ENCODE data around the gene ROPN1B.

Gene ROPN1B

GRCh38 chr3:126009181-126009580 is 40.2 kb downstream of the ROPN1B start:
- Histone ChIP-seq H3K4me1 (ENCODE audit: control insufficient read depth, insufficient read depth, low read length) (no peaks in the 10 kb centered on the region), H3K9me3 (ENCODE audit: control insufficient read depth in 2 of 2, low read length in 2 of 2) (no peaks in the 10 kb centered on the region), H3K27ac (ENCODE audit: low read length) (no peak overlapping the region), H3K9ac (ENCODE audit: low read length in 2 of 2) (no peak overlapping the region), H3K4me3 (ENCODE audit: low read length in 2 of 2) (no peak overlapping the region), H3K36me3 (ENCODE audit: control insufficient read depth in 2 of 2, insufficient read depth in 2 of 2, low read length in 2 of 2) (peaks cover 39 to 44% of the 10 kb centered on the region in 2 donors), H3K27me3 (ENCODE audit: control insufficient read depth in 1 of 2, insufficient read depth in 2 of 2, low read length in 2 of 2) (no peaks in the 10 kb centered on the region)

DNA sequence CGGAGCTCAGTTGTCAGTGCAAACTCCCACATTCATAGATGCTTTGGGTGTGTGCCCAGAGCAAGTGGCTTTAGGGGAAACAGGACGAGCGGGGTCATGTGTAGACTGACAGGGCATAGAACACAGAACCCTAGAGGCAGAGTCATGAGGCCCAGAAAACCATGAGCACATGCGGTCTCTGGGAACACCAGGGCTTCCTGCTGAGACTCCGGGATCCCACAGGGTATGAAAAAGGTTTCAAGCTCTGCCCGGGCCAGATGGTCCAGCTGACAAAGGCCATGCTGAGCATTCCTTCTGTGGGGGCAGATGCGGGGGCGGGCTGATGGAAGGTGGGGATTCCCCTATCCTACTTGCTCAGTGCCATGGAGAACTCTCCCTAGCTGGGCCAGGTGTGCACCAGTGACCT is 44.8 kb downstream of the ROPN1B start:
- H3K27me3 ChIP-seq (ENCODE audit: control insufficient read depth in 1 of 2, insufficient read depth in 2 of 2, low read length in 2 of 2): no peaks in the 10 kb centered on the region
- peaks cover 19 to 35% of the 10 kb centered on the region in 2 donors for H3K36me3 ChIP-seq (ENCODE audit: control insufficient read depth in 2 of 2, insufficient read depth in 2 of 2, low read length in 2 of 2)
- no peaks in the 10 kb centered on the region for H3K9me3 ChIP-seq (ENCODE audit: control insufficient read depth in 2 of 2, low read length in 2 of 2)
- no peak overlapping the region for H3K27ac ChIP-seq (ENCODE audit: low read length)
- H3K4me1 ChIP-seq (ENCODE audit: control insufficient read depth, insufficient read depth, low read length): peaks cover 2% of the 10 kb centered on the region
- H3K9ac ChIP-seq (ENCODE audit: low read length in 2 of 2): no peak overlapping the region
- H3K4me3 ChIP-seq (ENCODE audit: low read length in 2 of 2): no peak overlapping the region

- peaks cover 18 to 35% of the 10 kb centered on the region in 2 donors for H3K36me3 ChIP-seq (ENCODE audit: control insufficient read depth in 2 of 2, insufficient read depth in 2 of 2, low read length in 2 of 2)
- H3K4me3 ChIP-seq (ENCODE audit: low read length in 2 of 2): no peak overlapping the region
- peaks cover 2% of the 10 kb centered on the region for H3K4me1 ChIP-seq (ENCODE audit: control insufficient read depth, insufficient read depth, low read length)
- H3K27me3 ChIP-seq (ENCODE audit: control insufficient read depth in 1 of 2, insufficient read depth in 2 of 2, low read length in 2 of 2): no peaks in the 10 kb centered on the region
- H3K27ac ChIP-seq (ENCODE audit: low read length): no peak overlapping the region
- H3K9me3 ChIP-seq (ENCODE audit: control insufficient read depth in 2 of 2, low read length in 2 of 2): no peaks in the 10 kb centered on the region
- H3K9ac ChIP-seq (ENCODE audit: low read length in 2 of 2): no peak overlapping the region
These were observed 45.3 kb downstream of the ROPN1B start for GRCh38 chr3:126014252-126014651.

DNA sequence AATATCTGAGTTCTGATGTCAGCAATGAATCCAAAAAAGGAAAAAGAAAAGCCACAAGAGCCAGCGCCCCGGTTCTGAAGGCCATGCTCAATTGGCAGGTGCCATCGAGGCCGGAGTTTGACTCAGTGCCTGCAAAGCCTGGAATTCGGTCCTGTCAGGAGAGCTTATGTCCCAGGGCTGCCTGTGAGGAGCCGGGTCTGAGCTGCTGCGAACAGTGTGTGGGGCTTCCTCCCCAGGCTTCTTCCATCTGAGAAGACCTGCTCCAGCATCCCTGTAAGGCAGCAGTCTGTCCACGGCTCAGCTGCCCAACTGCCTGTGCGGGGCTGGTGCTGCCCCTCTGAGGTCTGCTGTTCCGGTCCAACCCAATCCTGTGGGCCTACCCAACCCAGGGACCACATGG is 46.1 kb downstream of the ROPN1B start:
- H3K27ac ChIP-seq (ENCODE audit: low read length): no peak overlapping the region
- peaks cover 2% of the 10 kb centered on the region for H3K4me1 ChIP-seq (ENCODE audit: control insufficient read depth, insufficient read depth, low read length)
- peaks cover 16 to 35% of the 10 kb centered on the region in 2 donors for H3K36me3 ChIP-seq (ENCODE audit: control insufficient read depth in 2 of 2, insufficient read depth in 2 of 2, low read length in 2 of 2)
- H3K9ac ChIP-seq (ENCODE audit: low read length in 2 of 2): no peak overlapping the region
- H3K9me3 ChIP-seq (ENCODE audit: control insufficient read depth in 2 of 2, low read length in 2 of 2): no peaks in the 10 kb centered on the region
- H3K4me3 ChIP-seq (ENCODE audit: low read length in 2 of 2): no peak overlapping the region
- no peaks in the 10 kb centered on the region for H3K27me3 ChIP-seq (ENCODE audit: control insufficient read depth in 1 of 2, insufficient read depth in 2 of 2, low read length in 2 of 2)

- H3K27me3 ChIP-seq (ENCODE audit: control insufficient read depth in 1 of 2, insufficient read depth in 2 of 2, low read length in 2 of 2): no peaks in the 10 kb centered on the region
- peaks cover 2% of the 10 kb centered on the region for H3K4me1 ChIP-seq (ENCODE audit: control insufficient read depth, insufficient read depth, low read length)
- H3K36me3 ChIP-seq (ENCODE audit: control insufficient read depth in 2 of 2, insufficient read depth in 2 of 2, low read length in 2 of 2): peaks cover 11 to 24% of the 10 kb centered on the region in 2 donors
These were observed 47.6 kb downstream of the ROPN1B start for GRCh38 chr3:126016616-126017015.

GRCh38 chr3:126017362-126017761 is 48.4 kb downstream of the ROPN1B start:
- Histone ChIP-seq H3K27ac (ENCODE audit: low read length) (no peak overlapping the region), H3K27me3 (ENCODE audit: control insufficient read depth in 1 of 2, insufficient read depth in 2 of 2, low read length in 2 of 2) (no peaks in the 10 kb centered on the region), H3K9ac (ENCODE audit: low read length in 2 of 2) (no peak overlapping the region), H3K4me3 (ENCODE audit: low read length in 2 of 2) (no peak overlapping the region), H3K9me3 (ENCODE audit: control insufficient read depth in 2 of 2, low read length in 2 of 2) (no peaks in the 10 kb centered on the region), H3K4me1 (ENCODE audit: control insufficient read depth, insufficient read depth, low read length) (peaks cover 2% of the 10 kb centered on the region), H3K36me3 (ENCODE audit: control insufficient read depth in 2 of 2, insufficient read depth in 2 of 2, low read length in 2 of 2) (peaks cover 10 to 22% of the 10 kb centered on the region in 2 donors)

More at GRCh38 chr3:126016616-126017015, 47.6 kb downstream of the ROPN1B start:
- H3K27ac ChIP-seq (ENCODE audit: low read length): no peak overlapping the region
- H3K9ac ChIP-seq (ENCODE audit: low read length in 2 of 2): no peak overlapping the region
- H3K9me3 ChIP-seq (ENCODE audit: control insufficient read depth in 2 of 2, low read length in 2 of 2): no peaks in the 10 kb centered on the region
- H3K4me3 ChIP-seq (ENCODE audit: low read length in 2 of 2): no peak overlapping the region

DNA sequence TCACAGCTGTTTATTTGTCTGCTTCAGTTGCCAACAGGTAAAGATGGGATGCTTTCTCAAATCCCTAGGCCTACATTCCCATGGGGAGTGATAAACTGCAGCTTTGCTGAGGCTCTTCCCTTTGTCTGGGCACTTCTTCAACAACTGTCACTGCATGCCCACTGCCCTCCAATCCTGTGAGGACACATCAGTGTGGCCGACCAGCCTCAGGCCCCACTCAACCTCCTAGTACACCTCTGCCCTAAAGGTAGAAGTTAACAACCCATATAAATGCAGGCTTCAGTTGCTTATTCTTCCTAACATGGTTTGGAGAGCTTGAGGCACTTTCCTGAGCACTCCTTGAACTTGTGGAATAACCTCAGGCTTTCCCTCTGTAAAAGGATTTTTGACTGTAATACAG is 49.6 kb downstream of the ROPN1B start:
- peaks cover 10 to 26% of the 10 kb centered on the region in 2 donors for H3K36me3 ChIP-seq (ENCODE audit: control insufficient read depth in 2 of 2, insufficient read depth in 2 of 2, low read length in 2 of 2)
- H3K27me3 ChIP-seq (ENCODE audit: control insufficient read depth in 1 of 2, insufficient read depth in 2 of 2, low read length in 2 of 2): no peaks in the 10 kb centered on the region
- no peaks in the 10 kb centered on the region for H3K9me3 ChIP-seq (ENCODE audit: control insufficient read depth in 2 of 2, low read length in 2 of 2)
- H3K4me3 ChIP-seq (ENCODE audit: low read length in 2 of 2): no peak overlapping the region
- H3K27ac ChIP-seq (ENCODE audit: low read length): no peak overlapping the region
- H3K4me1 ChIP-seq (ENCODE audit: control insufficient read depth, insufficient read depth, low read length): peaks cover 2% of the 10 kb centered on the region
- H3K9ac ChIP-seq (ENCODE audit: low read length in 2 of 2): no peak overlapping the region

- H3K36me3 ChIP-seq (ENCODE audit: control insufficient read depth in 2 of 2, insufficient read depth in 2 of 2, low read length in 2 of 2): peaks cover 10 to 29% of the 10 kb centered on the region in 2 donors
- H3K27me3 ChIP-seq (ENCODE audit: control insufficient read depth in 1 of 2, insufficient read depth in 2 of 2, low read length in 2 of 2): no peaks in the 10 kb centered on the region
- H3K27ac ChIP-seq (ENCODE audit: low read length): no peak overlapping the region
- H3K9ac ChIP-seq (ENCODE audit: low read length in 2 of 2): no peak overlapping the region
- no peaks in the 10 kb centered on the region for H3K9me3 ChIP-seq (ENCODE audit: control insufficient read depth in 2 of 2, low read length in 2 of 2)
- H3K4me3 ChIP-seq (ENCODE audit: low read length in 2 of 2): no peak overlapping the region
- peaks cover 2% of the 10 kb centered on the region for H3K4me1 ChIP-seq (ENCODE audit: control insufficient read depth, insufficient read depth, low read length)
These were observed 50.0 kb downstream of the ROPN1B start for GRCh38 chr3:126018995-126019394.

DNA sequence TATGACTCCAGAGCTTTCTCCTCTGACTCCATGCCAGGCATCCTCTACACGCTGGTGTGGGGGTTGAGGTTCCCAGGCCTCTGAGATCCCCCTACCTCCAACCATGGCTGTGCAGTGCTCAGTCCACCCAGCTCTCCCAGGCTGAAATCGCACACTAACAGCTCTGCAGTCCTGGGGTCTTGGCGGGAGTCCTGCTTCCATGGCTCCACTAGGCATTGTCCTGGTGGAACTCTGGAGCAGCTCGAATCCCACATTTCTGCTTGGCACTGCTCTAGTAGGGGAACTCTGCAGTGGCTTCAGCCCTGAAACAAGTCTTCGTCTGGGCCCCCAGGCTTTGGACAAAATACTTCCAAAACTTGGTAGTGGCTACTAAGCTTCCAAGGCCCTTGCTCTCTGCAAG is 50.7 kb downstream of the ROPN1B start:
- Histone ChIP-seq H3K9me3 (ENCODE audit: control insufficient read depth in 2 of 2, low read length in 2 of 2) (no peaks in the 10 kb centered on the region), H3K27ac (ENCODE audit: low read length) (no peak overlapping the region), H3K4me3 (ENCODE audit: low read length in 2 of 2) (no peak overlapping the region), H3K9ac (ENCODE audit: low read length in 2 of 2) (no peak overlapping the region), H3K27me3 (ENCODE audit: control insufficient read depth in 1 of 2, insufficient read depth in 2 of 2, low read length in 2 of 2) (no peaks in the 10 kb centered on the region), H3K36me3 (ENCODE audit: control insufficient read depth in 2 of 2, insufficient read depth in 2 of 2, low read length in 2 of 2) (peaks cover 12 to 31% of the 10 kb centered on the region in 2 donors), H3K4me1 (ENCODE audit: control insufficient read depth, insufficient read depth, low read length) (peaks cover 2% of the 10 kb centered on the region)

GRCh38 chr3:126021224-126021623 is 52.2 kb downstream of the ROPN1B start:
- Histone ChIP-seq H3K27ac (ENCODE audit: low read length) (no peak overlapping the region), H3K36me3 (ENCODE audit: control insufficient read depth in 2 of 2, insufficient read depth in 2 of 2, low read length in 2 of 2) (peaks cover 15 to 27% of the 10 kb centered on the region in 2 donors)

DNA sequence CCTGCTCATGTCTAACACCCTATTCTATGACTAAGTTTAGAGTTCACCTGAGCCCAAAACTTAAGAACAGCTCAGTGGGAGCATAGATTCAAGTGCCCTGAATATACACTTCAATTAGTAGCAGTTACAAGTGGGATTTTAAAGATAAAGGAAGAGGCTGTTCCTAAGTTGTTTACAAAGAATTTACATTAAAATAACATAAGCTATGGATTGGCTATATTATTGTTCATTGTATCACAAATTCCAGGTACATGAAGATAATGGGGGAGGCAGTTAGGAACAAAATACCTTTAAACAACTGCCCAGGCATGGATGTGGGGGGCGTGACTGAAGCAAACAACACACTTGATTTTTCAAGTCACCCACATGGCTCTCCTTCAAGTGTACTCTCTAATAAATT is 52.7 kb downstream of the ROPN1B start:
- H3K9me3 ChIP-seq (ENCODE audit: control insufficient read depth in 2 of 2, low read length in 2 of 2): no peaks in the 10 kb centered on the region
- no peak overlapping the region for H3K4me3 ChIP-seq (ENCODE audit: low read length in 2 of 2)
- no peak overlapping the region for H3K27ac ChIP-seq (ENCODE audit: low read length)
- H3K4me1 ChIP-seq (ENCODE audit: control insufficient read depth, insufficient read depth, low read length): no peaks in the 10 kb centered on the region
- H3K9ac ChIP-seq (ENCODE audit: low read length in 2 of 2): no peak overlapping the region
- H3K36me3 ChIP-seq (ENCODE audit: control insufficient read depth in 2 of 2, insufficient read depth in 2 of 2, low read length in 2 of 2): peaks cover 13 to 27% of the 10 kb centered on the region in 2 donors
- no peaks in the 10 kb centered on the region for H3K27me3 ChIP-seq (ENCODE audit: control insufficient read depth in 1 of 2, insufficient read depth in 2 of 2, low read length in 2 of 2)

More at GRCh38 chr3:126021224-126021623, 52.2 kb downstream of the ROPN1B start:
- H3K9me3 ChIP-seq (ENCODE audit: control insufficient read depth in 2 of 2, low read length in 2 of 2): no peaks in the 10 kb centered on the region
- no peaks in the 10 kb centered on the region for H3K27me3 ChIP-seq (ENCODE audit: control insufficient read depth in 1 of 2, insufficient read depth in 2 of 2, low read length in 2 of 2)
- no peaks in the 10 kb centered on the region for H3K4me1 ChIP-seq (ENCODE audit: control insufficient read depth, insufficient read depth, low read length)
- H3K9ac ChIP-seq (ENCODE audit: low read length in 2 of 2): no peak overlapping the region
- no peak overlapping the region for H3K4me3 ChIP-seq (ENCODE audit: low read length in 2 of 2)
